Measurements from ENCODE around the gene TMSB15B.

- TF ChIP-seq CTCF (IDR thresholded peaks at IDR 0.05; ENCODE audit: extremely low read depth in 1 of 2, insufficient read depth in 1 of 2, low read depth in 1 of 2, low read length in 2 of 2) = peak; percentile 10 to 32
- no peak for TF ChIP-seq POLR2A (IDR thresholded peaks at IDR 0.05; ENCODE audit: low read depth, low read length)
Measured at GRCh38 chrX:103941201-103941975, 21.0 kb upstream of the TMSB15B start.
